Heart left ventricle (tissue), 16 donors: Measurements from ENCODE around the gene LRRC27. TPM values are rescaled to one million over a fixed set of nuclear protein-coding genes. Genes with fewer than 3 reads are reported as not detected.

Experiments used
- ATAC-seq, 4 donors: fragments of 200-7000 bp; cut with Tn5 transposase; one replicate each; pipeline ENCODE4 v1.9.1; 2020 to 2022; ENCODE audit warnings: moderate library complexity in 4 of 4, mild to moderate bottlenecking in 3 of 4, moderate number of reproducible peaks in 1 of 4
- DNase-seq, 5 donors: peaks; one replicate each; pipeline ENCODE4 v3.0.0-alpha.2; 2020
- H3K27ac ChIP-seq, 12 donors: fragments of 200-600 bp; sonication (generic) in 4 of 12; one replicate each; pipeline versions ENCODE4 v1.5.0 to v1.8.0; 2016 to 2022; ENCODE audit warnings: mild to moderate bottlenecking in 2 of 12
- H3K27me3 ChIP-seq, 9 donors: fragments of 200-600 bp; sonication (generic) in 2 of 9; one replicate each; pipeline versions ENCODE4 v1.5.1 to v1.8.0; 2016 to 2022; ENCODE audit warnings: mild to moderate bottlenecking in 3 of 9
- H3K36me3 ChIP-seq, 9 donors: fragments of 200-600 bp; sonication (generic) in 2 of 9; one replicate each; pipeline versions ENCODE4 v1.5.0 to v1.8.0; 2018 to 2022; ENCODE audit warnings: mild to moderate bottlenecking in 2 of 9
- H3K4me1 ChIP-seq, 12 donors: fragments of 200-600 bp; sonication (generic) in 4 of 12; one replicate each; pipeline versions ENCODE4 v1.5.0 to v1.8.0; 2016 to 2022; ENCODE audit warnings: mild to moderate bottlenecking in 3 of 12
- H3K4me3 ChIP-seq, 12 donors: fragments of 200-600 bp; sonication (generic) in 4 of 12; one replicate each; pipeline versions ENCODE4 v1.5.0 to v1.8.0; 2017 to 2022; ENCODE audit warnings: mild to moderate bottlenecking in 9 of 12, moderate library complexity in 4 of 12
- H3K9me3 ChIP-seq, 12 donors: fragments of 200-600 bp; sonication (generic) in 4 of 12; one replicate each; pipeline versions ENCODE4 v1.5.0 to v1.8.0; 2016 to 2022; ENCODE audit warnings: mild to moderate bottlenecking in 1 of 12
- POLR2A ChIP-seq, 2 donors: fragments of 450-650 bp; IDR thresholded peaks; one replicate each; pipeline ENCODE4 v1.6.1; 2017; ENCODE audit warnings: antibody characterized with exemption in 2 of 2, mild to moderate bottlenecking in 2 of 2, moderate library complexity in 2 of 2
- WGBS, 4 donors: extraction: QIAGEN DNeasy Blood & Tissue Kit in 2 of 4; methylation state at CpG; one replicate each; pipeline versions ENCODE4 v1.1.5 to v1.1.7; 2013 to 2018; 5-methylcytosine and 5-hydroxymethylcytosine counted together
- intact Hi-C, 10 donors: fragments of 100-400 bp; cut with DNase I; formaldehyde crosslinking; loops; one replicate each; pipeline versions ENCODE4 v1.11.1 to v1.14.2; 2022
- polyA plus RNA-seq, 2 donors: library from polyadenylated mRNA; stranded (reverse); fragments of 200-250 nt; gene quantifications; one replicate each; pipeline ENCODE4 v1.2.3, GENCODE V29; 2013
- total RNA-seq, 9 donors: library from RNA; depleted of rRNA in 2 of 9; stranded (reverse); fragments of >200 nt in 2 of 9; fragmentation: NEBNext Ultra II Directional in 3 of 9; extraction: Animal tissue kit (Norgen Biotek cat#: 25700) in 3 of 9; gene quantifications; one replicate each; pipeline versions ENCODE4 v1.1.0 to v1.2.4, GENCODE V29; 2016 to 2023
- TF ChIP-seq, protein P1 (sequence below), 12 donors: fragments of 200-600 bp; sonication (generic) in 4 of 12; IDR thresholded peaks; one replicate each; pipeline versions ENCODE4 v1.5.0 to v1.8.0; 2018 to 2022; ENCODE audit warnings: antibody characterized with exemption in 12 of 12, mild to moderate bottlenecking in 5 of 12
- donor health status: ischemic (EF 13 %, LVEDD 7.1; RV severe dilation, severe dysfunction).
- donor health status: healthy with polysubstance abuse.
- donor health status: DM: no; HTN: yes; CAD: no.
- donor health status: DM: no; HTN: no; CAD: no.
- donor health status: ischemic (EF 25% LVEDD 6.9; RV normal size, moderate dysfunction).
- donor health status: ischemic (EF 25% LVEDD 5.7; RV mildly dilated, moderate dysfunction).
- donor health status: healthy.
- donor health status: DM: yes; HTN: yes; CAD: no.
- donor health status: ischemic (EF 35%, LVEDD 5.7; RV mildly dilated, moderate dysfunction).
- donor health status: nonischemic (EF 11% LVEDD 7.7; RV severe dilation, severe dysfunction).
- donor health status: DM: yes; HTN: yes; CAD: no.
- donor health status: PGD.
- donor health status: ischemic (EF 29% LVEDD 5.4; RV normal size, mild dysfunction).
- donor health status: nonischemic (EF 23%, LVEDD 6.1; RV moderate dilation, normal function).

The LRRC27 gene
- total and polyA plus RNA-seq, 11 donors: 2.6 to 8.9 (median 5.1) TPM

GRCh38 chr10:132406750-132407149, 74.8 kb downstream of the LRRC27 start:
- Histone ChIP-seq H3K9me3 (no peaks in the 10 kb centered on the region), H3K36me3 (peaks cover 0 to 26% (median 17%) of the 10 kb centered on the region in 9 donors), H3K4me1 (peaks cover 0 to 41% (median 29%) of the 10 kb centered on the region in 12 donors), H3K27me3 (no peaks in the 10 kb centered on the region), H3K27ac (peak overlapping the region in 11 of 12 donors; percentile 65 to 86 (median 77)), H3K4me3 (no peak overlapping the region)
- ATAC-seq (no peak), DNase-seq (peak in 1 of 5 donors; percentile 60)
- intact Hi-C loops: no loop called here
- 93 to 96% (median 96%) methylated on average over 4 to 16 of the region's 16 CpGs for WGBS, 4 donors
- TF ChIP-seq, protein P1, sequence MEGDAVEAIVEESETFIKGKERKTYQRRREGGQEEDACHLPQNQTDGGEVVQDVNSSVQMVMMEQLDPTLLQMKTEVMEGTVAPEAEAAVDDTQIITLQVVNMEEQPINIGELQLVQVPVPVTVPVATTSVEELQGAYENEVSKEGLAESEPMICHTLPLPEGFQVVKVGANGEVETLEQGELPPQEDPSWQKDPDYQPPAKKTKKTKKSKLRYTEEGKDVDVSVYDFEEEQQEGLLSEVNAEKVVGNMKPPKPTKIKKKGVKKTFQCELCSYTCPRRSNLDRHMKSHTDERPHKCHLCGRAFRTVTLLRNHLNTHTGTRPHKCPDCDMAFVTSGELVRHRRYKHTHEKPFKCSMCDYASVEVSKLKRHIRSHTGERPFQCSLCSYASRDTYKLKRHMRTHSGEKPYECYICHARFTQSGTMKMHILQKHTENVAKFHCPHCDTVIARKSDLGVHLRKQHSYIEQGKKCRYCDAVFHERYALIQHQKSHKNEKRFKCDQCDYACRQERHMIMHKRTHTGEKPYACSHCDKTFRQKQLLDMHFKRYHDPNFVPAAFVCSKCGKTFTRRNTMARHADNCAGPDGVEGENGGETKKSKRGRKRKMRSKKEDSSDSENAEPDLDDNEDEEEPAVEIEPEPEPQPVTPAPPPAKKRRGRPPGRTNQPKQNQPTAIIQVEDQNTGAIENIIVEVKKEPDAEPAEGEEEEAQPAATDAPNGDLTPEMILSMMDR (IDR thresholded peaks at IDR 0.05): no peak
- no peak for TF ChIP-seq POLR2A (IDR thresholded peaks at IDR 0.05)

DNA sequence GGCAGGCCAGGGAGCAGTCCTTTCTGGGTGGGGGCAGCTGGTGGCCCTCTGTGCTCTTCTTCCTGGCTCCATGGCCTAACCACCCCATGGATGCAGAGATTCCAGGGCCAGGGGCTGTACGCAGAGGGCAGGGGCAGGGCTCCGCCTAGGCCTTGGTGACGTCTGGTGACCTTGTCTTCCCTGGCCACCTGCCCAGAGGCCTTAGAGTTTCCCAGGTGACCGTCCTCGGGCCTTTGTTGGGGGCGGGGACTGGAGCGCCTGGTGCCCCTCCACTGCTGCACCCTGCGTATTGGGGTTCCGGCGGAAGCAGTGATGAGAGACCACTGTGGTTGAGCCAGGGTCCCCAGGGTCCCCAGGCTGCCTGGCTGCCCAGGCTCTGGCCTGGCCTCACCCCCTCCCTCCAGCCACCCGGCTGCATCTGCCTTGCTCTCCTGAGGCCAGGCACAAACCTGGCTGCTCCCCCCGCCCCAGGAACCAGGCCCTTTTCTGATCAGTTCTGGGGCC, 75.3 kb downstream of the LRRC27 start:
- no peaks in the 10 kb centered on the region for H3K9me3 ChIP-seq
- peaks cover 0 to 43% (median 33%) of the 10 kb centered on the region in 12 donors for H3K4me1 ChIP-seq
- H3K27ac ChIP-seq: peak overlapping the region; percentile 13 to 86 (median 76)
- no peaks in the 10 kb centered on the region for H3K27me3 ChIP-seq
- H3K4me3 ChIP-seq: peak overlapping the region in 4 of 12 donors; percentile 1 to 35 (median 20)
- DNase-seq: peak; percentile 60 to 85 (median 80)
- no peak for TF ChIP-seq POLR2A (IDR thresholded peaks at IDR 0.05)
- TF ChIP-seq, protein P1 (IDR thresholded peaks at IDR 0.05): no peak
- peak; percentile 55 to 77 (median 68) for ATAC-seq
- peaks cover 0 to 26% (median 17%) of the 10 kb centered on the region in 9 donors for H3K36me3 ChIP-seq
- 45 to 72% (median 56%) methylated on average over 4 to 12 of the region's 12 CpGs for WGBS, 4 donors
- intact Hi-C loops: no loop called here

- peaks cover 0 to 26% (median 17%) of the 10 kb centered on the region in 9 donors for H3K36me3 ChIP-seq
- H3K4me3 ChIP-seq: peak overlapping the region in 5 of 12 donors; percentile 1 to 35 (median 15)
- TF ChIP-seq, protein P1 (IDR thresholded peaks at IDR 0.05): peak in 1 of 12 donors; percentile 12
- TF ChIP-seq POLR2A (IDR thresholded peaks at IDR 0.05): no peak
- DNase-seq (peak in 2 of 5 donors; percentile 44 to 69), ATAC-seq (peak; percentile 53 to 78 (median 58))
- no peaks in the 10 kb centered on the region for H3K27me3 ChIP-seq
- peak overlapping the region; percentile 13 to 86 (median 76) for H3K27ac ChIP-seq
- intact Hi-C loops: no loop called here
- H3K9me3 ChIP-seq: no peaks in the 10 kb centered on the region
- WGBS, 4 donors: 34 to 54% (median 54%) methylated on average over 8 to 17 of the region's 17 CpGs
- H3K4me1 ChIP-seq: peaks cover 0 to 49% (median 35%) of the 10 kb centered on the region in 12 donors
These were observed 75.9 kb downstream of the LRRC27 start for GRCh38 chr10:132407846-132408278.

- TF ChIP-seq POLR2A (IDR thresholded peaks at IDR 0.05): no peak
- TF ChIP-seq, protein P1 (IDR thresholded peaks at IDR 0.05): no peak
- Histone ChIP-seq H3K27me3 (no peaks in the 10 kb centered on the region), H3K36me3 (peaks cover 0 to 26% (median 17%) of the 10 kb centered on the region in 9 donors), H3K4me3 (peak overlapping the region in 3 of 12 donors; percentile 15 to 35 (median 26)), H3K9me3 (no peaks in the 10 kb centered on the region), H3K27ac (peak overlapping the region; percentile 9 to 86 (median 76)), H3K4me1 (peaks cover 0 to 54% (median 39%) of the 10 kb centered on the region in 12 donors)
- ATAC-seq (peak in 3 of 4 donors; percentile 8 to 40 (median 19)), DNase-seq (no peak)
- WGBS, 4 donors: 48 to 72% (median 67%) methylated on average over 13 to 20 of the region's 20 CpGs
- intact Hi-C loops: no loop called here
These were observed 76.4 kb downstream of the LRRC27 start for GRCh38 chr10:132408367-132408781.
